Measurements from ENCODE around the gene FAHD1. TPM values are rescaled to one million over a fixed set of nuclear protein-coding genes. Genes with fewer than 3 reads are reported as not detected.

Gene FAHD1
- total RNA-seq, 1 donor from 2014 or later: 53.5 TPM

- Histone ChIP-seq H3K9me3 (no peaks in the 10 kb centered on the region), H3K4me3 (peak within 1 kb of the TSS; percentile 89 to 96), H3K4me1 (peaks cover 59% of the 10 kb centered on the region), H3K27me3 (no peaks in the 10 kb centered on the region), H3K27ac (peak within 1 kb of the TSS; percentile 67), H3K36me3 (peaks cover 0 to 27% of the 10 kb centered on the region in 2 donors)
- DNase-seq (ENCODE audit: extremely low spot score in 2 of 2): peak; percentile 100
- intact Hi-C loops (cut with DNase I): no loop called here
- TF ChIP-seq POLR2AphosphoS5 (IDR thresholded peaks at IDR 0.05; ENCODE audit: insufficient read depth in 1 of 2, low read depth in 1 of 2) (peak; percentile 84 to 95), CTCF (IDR thresholded peaks at IDR 0.05) (peak in 2 of 3 experiments; percentile 11 to 35), POLR2A (IDR thresholded peaks at IDR 0.05) (peak in 1 of 2 donors; percentile 51)
Observed at GRCh38 chr16:1782408-1783264, 44.4 kb upstream of the FAHD1 start, which contains the start of the genes NUBP2 and SPSB3. TSS of gene NUBP2 (plus strand) at chr16:1782960. CDS start at chr16:1783021, 61 bp downstream. TSS of gene SPSB3 (minus strand) at chr16:1782571. CDS start at chr16:1781483, 1,088 bp downstream.

GRCh38 chr16:1784977-1785845 lies 41.8 kb upstream of the FAHD1 start:
- Histone ChIP-seq H3K36me3 (peaks cover 0 to 29% of the 10 kb centered on the region in 2 donors), H3K27ac (no peak overlapping the region), H3K9me3 (no peaks in the 10 kb centered on the region), H3K27me3 (no peaks in the 10 kb centered on the region), H3K4me3 (no peak overlapping the region), H3K4me1 (peaks cover 54% of the 10 kb centered on the region)
- intact Hi-C loops (cut with DNase I): no loop called here
- no peak for DNase-seq (ENCODE audit: extremely low spot score in 2 of 2)
- TF ChIP-seq POLR2A (IDR thresholded peaks at IDR 0.05) (no peak), CTCF (IDR thresholded peaks at IDR 0.05) (no peak), POLR2AphosphoS5 (IDR thresholded peaks at IDR 0.05; ENCODE audit: insufficient read depth in 1 of 2, low read depth in 1 of 2) (no peak)

- Histone ChIP-seq H3K27ac (no peak overlapping the region), H3K4me3 (no peak overlapping the region), H3K36me3 (peaks cover 0 to 27% of the 10 kb centered on the region in 2 donors), H3K4me1 (peaks cover 48% of the 10 kb centered on the region), H3K9me3 (no peaks in the 10 kb centered on the region), H3K27me3 (no peaks in the 10 kb centered on the region)
- no peak for TF ChIP-seq POLR2A (IDR thresholded peaks at IDR 0.05)
- TF ChIP-seq POLR2AphosphoS5 (IDR thresholded peaks at IDR 0.05; ENCODE audit: insufficient read depth in 1 of 2, low read depth in 1 of 2): no peak
- intact Hi-C loops (cut with DNase I): no loop called here
- DNase-seq (ENCODE audit: extremely low spot score in 2 of 2): no peak
Observed at GRCh38 chr16:1785846-1786170, 41.2 kb upstream of the FAHD1 start.

- no peak for TF ChIP-seq POLR2AphosphoS5 (IDR thresholded peaks at IDR 0.05; ENCODE audit: insufficient read depth in 1 of 2, low read depth in 1 of 2)
- no peak for TF ChIP-seq POLR2A (IDR thresholded peaks at IDR 0.05)
- TF ChIP-seq CTCF (IDR thresholded peaks at IDR 0.05): no peak
- H3K9me3 ChIP-seq: no peaks in the 10 kb centered on the region
- no peaks in the 10 kb centered on the region for H3K27me3 ChIP-seq
- intact Hi-C loops (cut with DNase I): no loop called here
- DNase-seq (ENCODE audit: extremely low spot score in 2 of 2): no peak
- H3K4me1 ChIP-seq: peaks cover 41% of the 10 kb centered on the region
- H3K27ac ChIP-seq: no peak overlapping the region
- H3K4me3 ChIP-seq: no peak overlapping the region
- peaks cover 0 to 27% of the 10 kb centered on the region in 2 donors for H3K36me3 ChIP-seq
Observed at GRCh38 chr16:1786242-1787055, 40.6 kb upstream of the FAHD1 start.

- Histone ChIP-seq H3K36me3 (peaks cover 0 to 27% of the 10 kb centered on the region in 2 donors), H3K4me3 (no peak overlapping the region), H3K27ac (no peak overlapping the region), H3K27me3 (no peaks in the 10 kb centered on the region), H3K4me1 (peaks cover 36% of the 10 kb centered on the region), H3K9me3 (no peaks in the 10 kb centered on the region)
- no peak for TF ChIP-seq POLR2A (IDR thresholded peaks at IDR 0.05)
- TF ChIP-seq POLR2AphosphoS5 (IDR thresholded peaks at IDR 0.05; ENCODE audit: insufficient read depth in 1 of 2, low read depth in 1 of 2): no peak
- TF ChIP-seq CTCF (IDR thresholded peaks at IDR 0.05): no peak
- DNase-seq (ENCODE audit: extremely low spot score in 2 of 2): no peak
- intact Hi-C loops (cut with DNase I): no loop called here
Observed at GRCh38 chr16:1787056-1787321, 40.0 kb upstream of the FAHD1 start.
